Hippocampal formation (tissue), 2 donors: ENCODE data around the gene DGCR2.
"Not testable (repeated sequence)": the region's sequence is repeated elsewhere in the genome, so short reads cannot be mapped to it uniquely, and the experiment has no call there.

Experiments
- DNase-seq, 2 donors: peaks; one replicate each; lab custom pipeline; 2025; lab: John Stamatoyannopoulos, UW

DGCR2 gene

GRCh38 chr22:19061471-19062138 lies 60.6 kb downstream of the DGCR2 start:
- no peak for DNase-seq

GRCh38 chr22:19060356-19061009 lies 61.7 kb downstream of the DGCR2 start:
- DNase-seq, result no peak

GRCh38 chr22:19059481-19060278 lies 62.5 kb downstream of the DGCR2 start:
- DNase-seq, result no peak

- no peak for DNase-seq
Measured at GRCh38 chr22:19058713-19059451, 63.3 kb downstream of the DGCR2 start.

- no peak for DNase-seq
Measured at GRCh38 chr22:19057999-19058491, 64.2 kb downstream of the DGCR2 start.

- no peak for DNase-seq
Measured at GRCh38 chr22:19057539-19057938, 64.7 kb downstream of the DGCR2 start.

- no peak for DNase-seq
Measured at GRCh38 chr22:19056951-19057401, 65.2 kb downstream of the DGCR2 start.

- no peak for DNase-seq
Measured at GRCh38 chr22:19055801-19056200, 66.4 kb downstream of the DGCR2 start.

GRCh38 chr22:19052941-19053541 lies 69.2 kb downstream of the DGCR2 start:
- no peak for DNase-seq

GRCh38 chr22:19051381-19052072 lies 70.7 kb downstream of the DGCR2 start:
- DNase-seq, result no peak

- not testable (repeated sequence) for DNase-seq
Measured at GRCh38 chr22:19050847-19051246, 71.4 kb downstream of the DGCR2 start.

GRCh38 chr22:19050117-19050516 lies 72.1 kb downstream of the DGCR2 start:
- DNase-seq, result no peak

- DNase-seq, result no peak
Measured at GRCh38 chr22:19048531-19048930, 73.7 kb downstream of the DGCR2 start.

- DNase-seq, result no peak
Measured at GRCh38 chr22:19047993-19048392, 74.2 kb downstream of the DGCR2 start.

- DNase-seq, result no peak
Measured at GRCh38 chr22:19046719-19047609, 75.2 kb downstream of the DGCR2 start.

- no peak for DNase-seq
Measured at GRCh38 chr22:19046287-19046686, 75.9 kb downstream of the DGCR2 start.

- no peak for DNase-seq
Measured at GRCh38 chr22:19045094-19045493, 77.1 kb downstream of the DGCR2 start.

GRCh38 chr22:19044381-19044780 lies 77.8 kb downstream of the DGCR2 start:
- DNase-seq, result no peak

GRCh38 chr22:19043121-19044085 lies 78.8 kb downstream of the DGCR2 start:
- DNase-seq, result no peak
